Fibroblast of skin of left quadriceps (primary cell): ENCODE data around the gene GYG1.

Experiments
- DNase-seq, 2 experiments: peaks; one replicate each; pipeline ENCODE4 v3.0.0-alpha.2; 2013; ENCODE audit warnings: low read depth in 2 of 2

GYG1 gene

DNA sequence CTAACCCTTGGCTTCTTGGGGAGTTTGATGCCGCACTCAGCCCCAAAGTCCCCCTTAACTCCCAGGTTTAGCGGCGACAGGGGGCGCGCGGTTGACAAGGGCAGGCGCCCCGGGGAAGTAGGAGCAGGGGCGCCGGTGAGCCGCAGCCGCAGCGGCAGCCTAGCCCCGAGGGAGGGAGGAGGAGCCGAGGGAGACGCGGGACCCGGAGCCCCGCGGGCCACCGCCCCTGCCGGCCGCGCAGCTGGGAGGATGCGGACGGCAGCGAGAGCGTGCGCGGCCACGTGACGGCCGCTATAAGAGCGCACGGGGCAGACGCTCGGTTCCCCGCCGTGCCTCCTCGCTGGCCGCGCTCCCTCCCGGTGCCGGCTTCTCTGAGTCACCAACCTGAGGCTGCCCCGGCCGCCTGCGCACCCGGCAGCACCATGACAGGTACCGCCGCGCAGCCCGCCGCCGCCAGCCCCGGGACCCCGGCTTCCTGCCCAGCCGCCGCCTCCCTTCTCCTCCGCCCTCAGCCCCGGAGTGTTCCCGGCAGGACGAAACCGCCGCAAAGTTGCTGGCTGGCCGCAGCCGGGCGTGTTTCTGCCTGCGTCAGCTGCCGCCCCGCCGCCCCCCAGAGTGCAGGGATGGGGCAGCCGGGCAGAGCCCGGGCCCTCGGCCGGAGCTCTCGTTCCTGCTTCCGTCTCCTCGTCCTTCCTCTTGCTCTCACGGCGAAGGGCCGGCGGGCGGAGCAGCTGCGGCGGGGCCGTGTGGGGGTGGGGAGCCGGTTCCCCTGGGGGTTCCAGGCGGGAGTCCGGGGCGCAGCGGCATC lies at the start of gene GYG1:
Gene GYG1, plus strand, starts transcription at position 322 of the 808 bp plus-strand sequence. Its CDS starts 101 bp downstream, at position 423.
- DNase-seq: peak; percentile 46 to 49

DNA sequence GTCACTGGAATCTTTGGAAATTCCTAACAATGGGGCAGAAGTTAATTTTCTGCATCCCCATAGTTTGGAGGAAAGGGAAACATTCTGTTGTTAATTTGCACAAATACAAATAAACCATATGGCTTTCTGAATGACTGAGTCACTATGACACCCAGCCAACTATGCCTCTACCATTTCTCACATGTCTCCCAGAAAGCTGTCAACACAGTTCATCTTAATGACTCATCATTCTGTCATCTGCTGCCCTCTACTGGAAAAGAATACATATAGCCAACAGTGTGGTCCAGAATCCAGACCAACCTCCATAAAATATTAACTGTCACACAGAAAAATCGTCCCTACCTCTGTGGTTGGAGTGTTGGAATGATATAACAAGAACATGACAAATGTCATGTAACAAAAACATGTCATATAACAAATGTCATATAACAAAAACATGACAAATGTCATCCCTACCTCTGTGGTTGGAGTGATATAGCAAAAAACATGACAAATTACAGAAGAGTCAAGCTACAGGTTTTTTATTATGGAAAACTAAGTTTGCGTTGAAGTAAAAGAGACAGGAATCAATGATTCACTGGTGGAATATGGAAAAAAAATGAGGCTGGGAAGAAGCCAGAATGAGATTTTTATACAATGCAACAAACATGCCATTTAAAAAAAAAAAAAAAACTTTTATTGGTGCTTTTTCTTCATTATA lies 47.7 kb upstream of the GYG1 start:
- peak; percentile 92 to 93 for DNase-seq

DNA sequence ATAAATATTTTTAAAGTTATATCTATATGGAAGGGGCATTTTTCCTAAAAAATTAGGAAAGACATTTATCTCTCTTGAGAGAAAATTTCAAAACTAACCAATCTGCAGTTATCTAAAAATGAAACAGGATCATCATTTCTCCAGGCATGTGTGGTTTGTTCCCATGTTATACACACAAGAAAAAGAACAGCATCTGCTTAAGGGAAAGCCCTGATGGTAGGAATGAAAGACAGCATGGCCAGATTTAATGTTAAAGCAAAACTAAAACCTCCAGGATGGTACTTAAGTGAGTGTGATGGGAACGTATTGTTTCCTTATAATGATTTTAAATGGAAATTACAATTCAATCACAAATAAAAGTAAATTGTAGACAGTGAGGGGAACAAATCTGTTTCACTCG lies 46.2 kb upstream of the GYG1 start:
- no peak for DNase-seq

DNA sequence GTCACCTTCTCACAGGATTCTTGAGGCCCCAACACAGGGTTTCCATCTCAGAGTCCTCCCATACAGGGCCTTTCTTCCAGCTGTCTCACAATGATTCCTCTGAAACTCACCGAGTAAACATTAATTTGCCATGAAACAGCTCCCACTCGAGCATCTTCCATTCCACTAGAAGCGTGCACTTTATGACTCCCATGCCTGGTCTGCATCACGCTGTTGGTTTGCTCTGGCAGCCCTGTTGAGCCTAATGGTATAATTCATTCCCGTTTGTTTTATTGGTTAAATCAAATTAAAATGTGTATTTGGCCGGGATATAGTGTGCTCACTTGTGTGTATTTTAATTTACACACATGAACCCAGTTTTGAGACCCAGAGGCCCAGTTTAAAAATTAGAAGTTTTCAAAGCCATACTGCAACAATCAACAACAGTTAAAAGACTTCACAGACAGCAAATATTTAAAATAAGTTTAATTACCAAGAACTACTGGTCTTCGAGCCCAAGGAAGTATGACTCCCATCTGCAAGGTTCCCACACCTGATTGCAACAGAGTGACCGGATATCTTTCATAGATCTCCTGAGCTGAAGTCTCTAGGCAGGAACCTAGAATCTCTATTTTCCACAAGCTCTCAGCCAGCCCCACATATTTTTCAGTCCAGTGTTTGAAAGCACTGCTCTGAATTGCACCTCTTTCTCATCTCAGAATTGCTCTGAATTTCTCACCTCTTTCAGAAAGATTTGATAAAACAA lies 42.3 kb upstream of the GYG1 start:
- no peak for DNase-seq

DNA sequence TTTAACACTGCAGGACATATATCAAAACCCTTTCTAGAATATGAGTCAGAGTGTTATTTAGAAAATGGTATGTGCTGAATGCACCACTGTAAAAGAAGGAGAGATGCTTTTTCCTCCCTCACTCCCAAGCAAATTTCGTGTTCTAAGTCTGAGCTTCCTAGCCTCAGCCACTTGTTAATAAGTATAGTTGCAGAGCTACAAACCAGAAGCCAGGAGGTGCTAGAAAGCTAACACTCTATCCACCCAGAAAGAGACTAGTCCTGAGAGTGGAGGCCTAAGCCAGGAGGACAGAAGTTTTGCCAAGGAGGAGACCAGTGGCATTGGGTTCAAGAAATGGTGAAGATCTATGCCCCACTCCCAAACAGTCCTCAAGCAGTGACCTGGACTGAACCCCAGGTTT lies 40.5 kb upstream of the GYG1 start:
- no peak for DNase-seq

DNA sequence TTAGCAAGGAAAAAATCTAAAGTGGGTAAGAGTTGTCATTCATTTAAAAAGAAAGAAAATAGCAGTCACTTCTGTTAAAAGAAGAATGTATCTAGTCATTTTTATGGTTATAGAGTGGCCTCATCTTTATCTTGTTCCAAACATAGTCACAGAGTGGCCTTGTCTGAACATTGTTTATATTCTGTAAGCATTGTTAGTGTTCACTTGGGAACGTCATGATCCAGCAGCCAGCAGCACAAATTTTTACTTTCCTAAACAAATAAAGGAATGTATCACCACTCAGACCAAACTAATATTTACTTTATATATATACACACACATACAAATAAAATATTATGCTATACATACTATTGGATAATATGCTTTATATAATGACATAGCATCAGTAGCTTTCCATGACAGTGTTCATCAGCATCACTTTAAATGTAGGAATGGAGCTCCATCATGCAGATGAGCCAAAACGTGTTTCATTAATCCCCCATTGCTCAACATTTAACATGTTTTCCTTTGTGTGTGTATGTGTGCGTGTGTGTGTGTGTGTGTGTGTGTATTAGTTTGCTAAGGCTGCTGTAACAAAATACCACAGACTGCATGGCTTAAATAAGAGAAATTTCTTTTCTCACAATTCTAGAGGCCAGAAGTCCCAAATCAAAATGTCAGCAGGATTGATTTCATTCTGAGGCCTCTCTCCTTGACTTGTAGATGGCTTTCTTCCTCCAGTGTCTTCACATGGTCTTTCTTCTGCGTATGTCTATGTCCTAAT lies 39.6 kb upstream of the GYG1 start:
- DNase-seq: no peak

DNA sequence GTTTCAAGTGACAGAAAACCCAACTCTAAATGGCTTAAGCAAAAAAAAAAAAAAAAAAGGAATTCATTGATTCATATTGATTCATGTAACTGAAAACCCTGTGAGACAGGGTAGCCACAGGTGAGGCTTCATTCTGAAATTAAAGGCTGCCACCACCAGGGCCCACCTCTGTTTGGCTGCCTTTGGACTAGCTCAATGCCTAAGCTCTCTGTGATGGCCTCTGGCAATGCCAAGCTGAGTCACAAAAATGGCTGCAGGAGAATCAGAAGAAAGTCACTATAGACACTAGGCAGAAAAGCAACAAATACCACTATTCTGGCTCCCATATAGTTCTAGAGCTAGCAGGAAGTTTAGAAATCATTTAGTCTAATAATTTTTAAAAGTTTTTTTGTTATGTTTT lies 38.2 kb upstream of the GYG1 start:
- DNase-seq: no peak

DNA sequence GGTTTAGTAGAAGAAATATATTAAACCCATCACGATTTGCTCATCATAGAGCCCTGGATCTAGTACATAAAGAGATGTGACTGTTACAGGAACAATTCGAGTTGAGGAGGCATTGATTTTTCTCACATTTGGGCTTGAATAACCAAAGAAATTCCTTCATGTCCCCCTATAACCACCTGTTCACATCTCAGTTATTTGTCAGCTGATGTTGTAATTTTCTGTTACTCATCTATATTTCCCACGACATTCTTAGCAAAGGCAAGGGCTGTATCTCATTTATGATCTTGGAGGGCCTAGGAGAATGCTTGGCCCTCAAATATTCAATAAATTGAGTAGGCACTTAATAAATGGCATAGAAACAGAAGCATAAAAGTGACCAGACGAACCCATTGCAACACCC lies 36.4 kb upstream of the GYG1 start:
- no peak for DNase-seq

DNA sequence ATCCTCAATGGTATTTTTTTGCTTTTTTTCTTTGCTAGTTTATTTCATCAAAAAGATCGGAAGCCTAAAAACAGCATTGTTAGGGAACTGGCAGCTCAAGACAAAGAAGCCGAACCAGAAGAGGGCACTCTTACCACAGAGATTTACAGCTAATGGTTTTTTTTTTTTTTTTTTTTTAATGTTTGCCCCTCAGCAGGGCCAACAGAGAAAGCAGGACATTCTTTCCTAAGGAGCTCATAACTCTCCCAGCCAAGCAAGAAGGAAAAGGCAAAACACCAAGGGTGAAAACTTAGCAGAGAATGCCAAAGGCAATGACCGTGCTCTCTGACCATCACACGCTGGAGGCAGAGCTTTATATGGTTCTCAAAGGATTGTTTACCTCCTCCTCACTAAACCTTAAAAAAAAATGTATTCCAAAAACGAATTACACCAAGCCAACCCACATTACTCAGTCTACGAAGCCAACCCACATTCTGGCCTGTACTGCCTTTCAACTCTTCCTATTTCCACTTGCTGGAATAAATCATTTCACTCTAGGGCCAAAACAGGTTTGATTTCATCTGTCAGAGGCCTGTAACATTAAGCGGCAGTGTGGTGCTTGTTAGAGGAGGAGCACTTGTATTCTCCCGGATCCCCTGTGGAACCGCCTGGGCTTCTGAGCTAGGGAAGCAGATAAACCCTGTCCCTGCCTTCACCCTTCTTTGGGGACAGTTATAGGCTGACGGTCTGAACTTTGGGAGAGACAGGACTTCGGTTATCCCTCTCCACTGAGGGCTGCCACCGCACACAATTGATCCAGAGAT lies 35.6 kb upstream of the GYG1 start:
- DNase-seq: peak; percentile 74

DNA sequence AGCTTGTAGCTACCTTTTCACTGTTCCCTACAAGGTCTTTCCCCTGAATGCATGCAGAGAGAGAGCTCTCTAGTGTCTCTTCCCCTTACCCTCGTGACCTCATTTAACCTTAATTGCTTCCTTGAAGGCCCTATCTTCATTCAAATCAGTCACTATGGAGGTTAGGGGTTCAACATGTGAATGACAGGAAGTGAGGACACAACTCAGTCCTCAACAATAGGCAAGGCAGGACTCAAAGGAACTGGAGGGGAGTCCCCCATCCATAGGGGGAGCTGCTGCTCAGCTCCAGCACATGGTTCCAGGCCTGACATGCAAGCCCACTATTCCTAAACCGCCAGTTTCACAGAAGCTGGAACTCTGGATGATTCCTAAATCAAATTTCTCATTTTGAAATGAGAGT lies 33.8 kb upstream of the GYG1 start:
- no peak for DNase-seq

DNA sequence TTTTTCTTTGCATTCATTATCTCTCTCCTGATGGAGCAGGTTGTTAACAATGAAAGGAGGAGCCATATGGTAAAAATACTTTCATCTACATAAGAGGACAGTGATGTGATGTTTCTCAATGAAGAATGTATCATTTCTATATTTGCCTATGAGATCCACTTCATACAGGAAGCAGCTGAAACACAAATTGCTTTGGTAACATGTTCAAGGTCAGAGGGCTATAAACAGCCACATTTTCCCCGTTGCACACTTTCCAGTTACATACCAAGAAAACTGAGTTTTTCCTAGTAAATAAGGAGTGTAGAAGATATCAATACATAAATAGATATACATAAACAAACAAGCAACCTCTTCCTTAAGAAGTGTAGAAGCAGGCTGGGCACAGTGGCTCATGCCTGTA lies 32.6 kb upstream of the GYG1 start:
- no peak for DNase-seq

DNA sequence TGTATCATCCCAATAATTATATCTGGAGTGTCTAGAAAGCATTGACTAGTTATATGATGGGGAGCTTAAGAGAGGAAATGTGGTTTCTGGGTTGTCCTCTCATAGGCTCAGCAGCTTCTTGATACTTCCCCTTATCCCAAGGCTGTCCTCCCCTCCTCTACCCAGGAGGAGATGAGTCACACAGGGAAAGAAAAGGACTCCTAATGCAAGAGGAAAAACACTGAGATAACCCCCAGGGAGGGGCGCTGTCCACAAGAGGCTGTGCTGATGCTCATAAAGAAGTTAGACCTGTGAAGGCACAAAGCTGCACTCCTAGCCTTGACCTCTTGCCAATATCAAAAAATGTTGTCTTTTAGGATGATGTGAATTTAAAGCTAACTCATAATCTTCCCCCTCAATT lies 28.8 kb upstream of the GYG1 start:
- DNase-seq: peak in 1 of 2 experiments; percentile 47

DNA sequence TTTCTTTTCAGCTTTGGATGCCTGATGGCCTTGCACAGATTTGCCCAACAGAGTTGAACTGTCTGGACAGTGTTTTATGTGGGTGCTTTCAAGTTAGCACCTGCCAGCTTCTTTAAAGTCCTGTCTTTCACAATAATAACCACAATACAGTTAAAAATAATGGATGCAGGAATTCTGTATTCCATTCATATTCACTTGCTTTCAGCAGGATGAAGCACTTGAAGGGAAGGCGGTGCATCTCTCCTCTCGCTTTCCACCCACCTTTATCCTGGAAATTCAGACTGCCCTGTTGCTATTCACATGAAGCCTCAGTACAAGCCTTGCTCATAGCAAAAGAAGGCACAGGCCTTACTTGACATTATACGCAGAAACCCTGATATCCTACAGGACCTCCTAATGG lies 26.5 kb upstream of the GYG1 start:
- no peak for DNase-seq

DNA sequence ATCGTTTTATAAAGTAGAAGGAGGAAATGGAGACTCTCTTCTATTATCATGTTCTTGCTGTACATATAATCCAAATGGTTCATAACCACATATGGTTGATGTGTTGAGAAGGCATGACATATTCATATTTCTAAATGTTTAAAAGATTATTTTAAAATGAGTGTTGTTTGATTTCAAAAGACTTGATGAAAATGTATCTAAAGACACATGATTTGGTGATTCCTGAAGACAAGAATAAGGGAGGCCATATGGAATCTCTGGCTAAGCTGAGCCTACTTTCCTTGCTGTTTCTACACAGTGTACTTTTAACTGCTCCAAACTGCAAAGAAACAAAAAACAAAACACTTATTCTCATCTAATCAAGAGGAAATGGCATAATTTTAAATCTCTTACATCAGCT lies 23.0 kb upstream of the GYG1 start:
- DNase-seq: no peak

DNA sequence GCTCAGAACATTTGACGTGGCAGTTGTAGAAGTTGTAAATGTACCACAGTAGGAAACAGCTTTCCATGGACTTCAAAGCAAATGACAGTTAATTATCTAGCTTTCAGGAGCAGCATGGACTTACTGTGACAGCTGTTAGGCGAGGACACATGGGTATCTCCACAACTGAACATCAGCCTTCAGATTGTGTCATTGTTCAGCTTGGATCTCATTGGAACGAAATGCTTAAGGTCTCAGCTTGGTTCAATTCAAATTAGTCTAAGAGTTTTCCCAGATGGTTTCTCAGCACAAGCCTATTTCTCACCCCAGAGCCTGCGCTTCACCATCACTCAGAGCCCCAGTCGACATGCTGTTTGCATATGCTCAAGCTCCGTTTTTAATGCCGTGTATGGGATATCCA lies 21.1 kb upstream of the GYG1 start:
- DNase-seq: no peak

DNA sequence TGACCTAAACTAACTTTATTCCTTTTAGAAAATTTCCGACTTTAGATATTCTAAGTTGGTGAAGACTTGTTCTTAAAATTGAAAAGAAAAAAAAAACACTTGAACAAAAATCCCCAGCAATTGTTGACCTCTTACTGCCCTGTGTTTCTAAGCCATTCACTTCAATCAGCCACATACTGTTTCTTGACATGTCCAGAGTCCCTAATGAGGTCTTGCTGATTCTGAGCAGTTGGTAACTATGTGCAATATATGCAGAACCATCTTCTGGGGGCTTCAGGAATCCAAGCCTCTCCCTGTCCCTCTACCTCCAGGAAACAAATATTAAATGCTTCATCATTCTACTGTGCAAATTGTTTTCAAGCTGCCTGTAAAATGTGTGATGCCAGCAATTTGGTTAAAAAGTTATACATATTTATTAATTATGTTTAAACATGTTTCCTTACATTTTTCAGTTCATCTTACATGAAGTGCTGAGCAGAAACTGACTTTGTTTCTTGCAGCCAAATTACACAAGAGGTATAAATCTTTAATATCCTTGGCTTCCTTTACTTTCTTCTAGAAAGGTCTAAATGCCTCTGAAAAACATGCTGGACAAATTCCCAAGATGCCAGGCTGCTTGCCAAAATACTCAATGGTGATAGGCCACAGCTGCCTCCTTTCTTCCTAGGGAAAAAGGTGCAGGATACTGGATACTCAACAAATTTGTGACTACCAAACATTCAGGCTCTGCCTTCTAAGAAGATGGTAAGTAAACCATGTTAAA lies 19.8 kb upstream of the GYG1 start:
- peak; percentile 60 for DNase-seq

DNA sequence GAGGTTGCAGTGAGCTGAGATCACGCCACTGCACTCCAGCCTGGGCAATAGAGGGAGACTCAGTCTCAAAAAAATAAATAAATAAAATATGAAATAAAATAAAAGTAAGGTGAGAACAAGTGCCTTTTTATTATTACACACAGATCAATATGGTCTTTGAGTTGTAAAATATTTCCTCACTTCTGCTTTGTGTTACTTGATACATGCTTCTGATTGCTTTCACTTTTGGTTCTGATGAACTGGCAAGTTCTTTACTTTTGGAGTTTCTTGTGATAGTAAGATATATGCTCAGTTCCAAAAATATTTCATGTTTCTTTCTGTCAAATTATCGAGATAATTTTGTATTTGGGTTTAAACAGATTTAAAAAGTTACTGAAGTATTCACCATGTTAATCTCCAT lies 16.6 kb upstream of the GYG1 start:
- no peak for DNase-seq

DNA sequence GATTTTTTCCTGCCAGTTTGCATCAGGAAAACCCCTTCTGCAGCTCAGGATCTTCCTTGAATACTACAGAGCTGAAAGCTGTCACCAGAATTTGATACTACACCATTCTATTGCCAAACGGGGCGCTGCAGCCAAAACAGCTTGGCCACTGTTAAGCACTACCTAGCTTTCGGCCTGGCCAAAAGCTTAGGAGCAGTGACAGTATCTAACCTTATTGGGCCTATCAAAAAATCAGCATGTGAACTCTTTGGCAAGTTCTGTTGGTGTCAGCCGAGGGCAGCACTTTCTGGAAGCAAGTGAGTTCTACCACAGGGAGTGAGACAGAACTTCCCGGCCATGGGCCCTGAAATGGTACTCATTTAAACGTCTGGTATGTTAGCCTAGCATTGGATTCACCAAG lies 16.1 kb upstream of the GYG1 start:
- DNase-seq: no peak

DNA sequence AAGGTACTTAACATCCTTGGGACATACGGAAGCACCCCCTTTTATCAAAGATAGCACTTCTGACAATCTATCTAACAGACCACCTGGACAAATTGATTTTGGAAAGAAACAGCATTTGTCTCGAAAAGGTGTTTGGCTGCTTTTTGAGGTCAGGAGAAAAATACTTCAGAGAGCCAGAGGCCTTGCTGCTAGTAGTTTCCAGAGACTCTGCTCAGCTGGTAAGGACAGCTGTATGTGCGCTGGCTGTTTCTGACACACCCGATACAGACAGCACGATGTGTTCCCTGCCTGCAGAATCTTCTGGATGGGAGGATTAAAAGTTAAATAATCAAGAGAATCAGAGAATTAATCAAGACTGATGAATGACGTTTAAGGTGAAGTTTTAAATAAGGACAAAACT lies 15.6 kb upstream of the GYG1 start:
- DNase-seq: no peak

DNA sequence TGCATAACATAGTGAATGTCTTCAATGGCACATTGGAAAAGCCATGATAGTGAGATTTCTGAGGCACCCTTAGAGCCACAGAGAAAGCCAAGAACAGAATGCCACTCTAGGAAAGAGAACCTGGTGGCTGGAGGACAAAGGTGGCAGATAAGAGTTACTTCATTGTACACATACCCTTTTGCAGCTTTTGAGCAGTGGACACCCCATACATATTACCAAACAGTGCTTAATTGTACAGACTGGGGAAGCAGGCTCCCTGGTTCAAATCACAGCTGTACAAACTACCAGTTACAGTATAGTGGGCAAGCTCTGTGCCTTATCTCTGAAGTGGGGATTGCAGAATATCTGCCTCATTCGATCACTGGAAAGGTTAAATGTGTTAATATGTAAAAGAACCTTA lies 10.1 kb upstream of the GYG1 start:
- DNase-seq: no peak
